Right hindlimb (tissue), 1 donor: Measurements from ENCODE around the gene IL1RAPL1.

Experiments
- DNase-seq: peaks from one replicate; pipeline ENCODE4 v3.0.0-alpha.2; 2018

IL1RAPL1 gene

GRCh38 chrX:29547877-29548276 lies 960.6 kb downstream of the IL1RAPL1 start:
- DNase-seq: no peak

DNA sequence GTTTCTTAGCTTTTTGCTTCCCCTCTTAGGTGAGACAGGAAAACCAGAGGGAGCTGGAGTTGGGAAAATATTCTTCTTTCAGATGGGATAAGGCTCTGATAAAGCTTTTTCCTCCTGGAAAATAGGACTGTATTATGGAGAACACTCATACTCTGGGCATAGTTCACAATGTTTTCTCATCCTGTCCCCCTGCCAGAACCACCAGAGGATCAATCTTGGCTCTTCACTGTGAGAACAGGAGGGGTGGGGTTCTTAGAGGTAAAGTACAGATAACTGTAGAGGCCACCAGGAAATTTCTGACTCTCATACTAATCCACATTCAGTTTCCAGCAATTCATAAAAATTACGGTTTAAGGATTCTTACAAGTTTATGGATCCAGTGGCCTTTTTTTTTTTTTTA lies 966.3 kb downstream of the IL1RAPL1 start:
- no peak for DNase-seq

GRCh38 chrX:29555465-29556091 lies 968.3 kb downstream of the IL1RAPL1 start:
- DNase-seq: no peak

DNA sequence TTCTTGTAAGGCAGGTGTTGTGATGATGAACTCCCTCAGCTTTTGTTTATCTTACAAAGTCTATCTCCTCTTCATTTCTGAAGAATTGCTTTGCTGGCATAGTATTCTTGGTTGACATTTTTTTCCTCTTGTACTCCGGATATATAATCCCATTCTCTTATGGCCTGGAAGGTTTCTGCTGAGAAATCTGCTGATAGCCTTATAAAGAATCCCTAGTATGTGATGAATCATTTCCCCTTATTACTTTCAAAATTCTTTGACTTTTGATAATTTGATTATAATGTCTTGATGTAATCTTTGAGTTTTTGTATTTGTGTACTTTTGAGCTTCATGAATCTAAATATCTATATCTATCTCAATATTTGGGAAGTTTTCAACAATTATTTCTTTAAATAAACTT lies 972.8 kb downstream of the IL1RAPL1 start:
- DNase-seq: no peak

- DNase-seq: no peak
Observed at GRCh38 chrX:29561417-29561816, 974.2 kb downstream of the IL1RAPL1 start.

- no peak for DNase-seq
Observed at GRCh38 chrX:29580560-29580959, 993.3 kb downstream of the IL1RAPL1 start.

DNA sequence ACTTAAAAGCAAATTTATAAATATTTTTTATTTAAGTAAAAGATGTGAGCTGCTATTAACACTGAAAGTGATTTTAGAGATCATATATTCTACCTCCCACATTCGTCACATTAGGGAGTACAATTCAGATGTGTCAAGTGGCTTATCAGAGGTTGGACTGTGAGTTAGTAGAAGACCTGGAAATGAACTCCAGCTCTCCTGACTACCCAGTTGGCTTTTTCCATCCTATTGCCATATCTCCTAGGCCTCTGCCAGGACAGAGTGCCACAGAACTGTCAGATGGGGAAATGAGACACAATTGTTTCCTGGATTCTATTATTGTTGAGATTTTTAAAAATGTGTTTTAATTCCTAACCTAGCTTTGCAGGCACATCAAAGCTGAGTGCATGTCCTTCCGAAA lies 994.0 kb downstream of the IL1RAPL1 start:
- DNase-seq: no peak

DNA sequence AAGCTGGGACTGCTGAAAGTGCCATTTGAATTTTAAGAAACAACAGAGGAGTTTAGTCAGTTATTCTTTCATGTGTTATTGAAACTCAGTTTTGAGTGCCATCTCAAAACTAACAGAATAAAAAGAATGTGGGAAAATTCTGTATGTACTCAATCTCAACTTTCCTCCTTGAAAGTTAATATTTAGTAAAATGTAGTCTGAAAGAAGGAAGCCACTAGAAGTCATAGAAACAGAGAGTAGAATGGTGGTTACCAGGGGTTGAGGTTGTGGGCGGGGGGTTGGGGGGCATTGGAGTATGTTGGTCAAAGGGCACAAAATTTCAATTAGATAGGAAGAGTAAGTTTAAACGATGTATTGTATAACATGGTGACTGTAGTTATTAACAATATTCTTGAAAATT lies 999.9 kb downstream of the IL1RAPL1 start:
- DNase-seq: no peak

DNA sequence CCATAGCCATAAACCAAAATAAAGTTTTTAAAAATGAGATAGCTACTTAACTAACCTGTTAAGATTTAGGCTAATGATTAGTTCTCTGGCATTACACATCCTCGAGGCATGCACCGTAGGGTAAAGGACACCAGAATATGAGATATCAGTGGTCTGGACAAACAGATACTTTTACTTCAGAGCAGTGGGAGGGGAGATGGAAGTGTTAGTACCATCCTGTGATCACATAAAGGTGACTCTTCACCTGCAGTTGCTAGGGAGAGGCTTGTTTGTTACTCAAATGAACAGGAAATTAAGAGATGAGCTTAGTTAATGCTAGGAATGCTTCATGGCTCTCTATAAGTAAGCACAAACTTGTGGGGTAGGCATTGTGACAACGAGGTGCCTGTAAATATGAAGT lies 1003.7 kb downstream of the IL1RAPL1 start:
- no peak for DNase-seq

GRCh38 chrX:29604381-29604780 lies 1017.1 kb downstream of the IL1RAPL1 start:
- DNase-seq: no peak

GRCh38 chrX:29617276-29617675 lies 1030.0 kb downstream of the IL1RAPL1 start:
- no peak for DNase-seq

- DNase-seq: no peak
Observed at GRCh38 chrX:29617725-29618124, 1030.5 kb downstream of the IL1RAPL1 start.

GRCh38 chrX:29627833-29628232 lies 1040.6 kb downstream of the IL1RAPL1 start:
- DNase-seq: no peak

GRCh38 chrX:29634516-29634915 lies 1047.3 kb downstream of the IL1RAPL1 start:
- no peak for DNase-seq

DNA sequence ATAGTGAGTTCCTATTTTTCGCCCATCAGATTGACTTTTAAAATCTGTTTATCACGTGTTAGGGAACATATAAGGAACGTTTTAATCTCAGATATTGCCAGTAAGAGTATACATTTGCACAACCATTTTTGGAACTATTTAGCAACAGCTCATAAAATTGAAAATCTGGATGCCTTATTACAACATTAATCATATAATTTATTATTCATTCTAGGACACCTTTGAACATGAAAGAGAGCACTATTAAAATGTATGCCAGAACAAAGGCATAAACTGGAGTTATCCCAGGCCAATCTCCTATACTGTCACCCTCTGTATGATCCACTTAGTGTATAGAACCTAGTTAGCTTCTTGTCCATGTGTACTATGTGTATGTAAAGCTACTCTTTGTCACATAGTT lies 1049.1 kb downstream of the IL1RAPL1 start:
- no peak for DNase-seq

DNA sequence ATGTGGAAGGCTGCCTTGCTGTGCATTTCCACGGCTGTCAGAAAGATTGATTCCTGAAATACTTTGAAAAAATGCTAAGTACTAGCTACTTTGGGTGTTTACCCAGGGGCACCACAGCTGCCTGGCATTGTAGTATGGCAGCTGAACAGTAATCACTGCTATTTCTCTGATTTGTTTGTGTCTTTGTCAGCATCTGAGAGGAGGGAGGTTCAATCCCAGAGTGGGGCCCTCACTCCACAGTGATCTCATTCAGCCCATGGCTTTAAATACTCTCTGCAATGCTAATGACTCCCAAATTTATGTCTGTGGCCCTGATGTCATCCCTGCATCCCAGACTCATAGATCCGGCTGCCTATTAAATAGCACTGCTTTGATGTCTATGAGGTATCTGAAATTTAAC lies 1052.9 kb downstream of the IL1RAPL1 start:
- no peak for DNase-seq

GRCh38 chrX:29641461-29641860 lies 1054.2 kb downstream of the IL1RAPL1 start:
- no peak for DNase-seq

DNA sequence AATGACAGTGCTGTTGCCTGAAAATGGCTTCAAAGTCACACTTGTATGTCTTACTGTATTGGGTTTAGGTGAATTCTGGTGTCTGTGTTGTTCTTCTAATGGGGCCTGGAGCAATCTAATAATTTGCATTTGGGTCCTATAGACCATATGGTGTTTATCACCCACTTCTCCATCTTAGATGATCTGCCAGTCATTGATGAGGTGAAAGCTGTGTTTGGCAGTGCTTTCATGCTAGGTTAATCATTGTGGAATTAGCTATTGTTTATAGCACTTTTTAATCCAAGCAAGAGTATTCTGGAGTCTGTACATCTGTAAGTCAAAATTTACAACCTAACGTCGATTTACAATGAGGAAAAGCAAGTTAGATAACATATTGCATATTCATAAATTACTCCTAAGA lies 1055.9 kb downstream of the IL1RAPL1 start:
- DNase-seq: no peak

DNA sequence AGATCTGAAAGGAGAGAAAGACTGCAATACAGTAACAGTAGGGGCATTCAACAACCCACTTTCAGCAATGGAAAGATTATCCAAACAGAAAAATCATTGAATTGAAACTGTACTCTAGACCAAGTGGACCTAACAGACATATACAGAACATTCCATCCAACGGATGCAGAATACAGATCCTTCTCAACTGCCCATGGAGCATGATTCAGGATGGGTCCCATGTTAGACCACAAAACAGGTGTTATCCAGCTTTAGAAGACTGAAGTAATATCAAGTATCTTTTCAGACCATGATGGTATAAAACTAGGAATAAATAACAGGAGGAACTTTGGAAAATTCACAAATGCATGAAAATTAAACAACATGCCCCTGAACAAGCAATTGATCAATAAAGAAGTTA lies 1060.9 kb downstream of the IL1RAPL1 start:
- DNase-seq: no peak

DNA sequence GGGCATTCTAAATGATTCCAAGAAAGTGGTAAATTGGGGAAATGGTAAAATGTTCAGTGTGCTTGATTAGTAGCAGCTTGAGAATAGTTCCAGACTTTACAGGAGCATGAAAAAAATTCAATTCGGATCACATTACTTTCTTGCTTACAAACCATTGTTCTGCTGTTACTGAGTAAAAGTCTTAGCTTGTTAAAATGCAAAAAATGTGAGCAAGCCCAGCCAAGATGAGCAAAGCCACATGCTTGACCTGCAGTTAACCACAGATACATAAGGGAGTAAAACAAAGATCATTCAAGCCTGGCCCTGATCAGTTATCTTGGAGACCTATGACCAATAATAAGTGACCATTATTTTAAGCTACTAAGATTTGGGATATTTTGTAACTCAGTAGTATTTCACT lies 1065.2 kb downstream of the IL1RAPL1 start:
- DNase-seq: no peak

GRCh38 chrX:29653721-29654120 lies 1066.5 kb downstream of the IL1RAPL1 start:
- DNase-seq: no peak

DNA sequence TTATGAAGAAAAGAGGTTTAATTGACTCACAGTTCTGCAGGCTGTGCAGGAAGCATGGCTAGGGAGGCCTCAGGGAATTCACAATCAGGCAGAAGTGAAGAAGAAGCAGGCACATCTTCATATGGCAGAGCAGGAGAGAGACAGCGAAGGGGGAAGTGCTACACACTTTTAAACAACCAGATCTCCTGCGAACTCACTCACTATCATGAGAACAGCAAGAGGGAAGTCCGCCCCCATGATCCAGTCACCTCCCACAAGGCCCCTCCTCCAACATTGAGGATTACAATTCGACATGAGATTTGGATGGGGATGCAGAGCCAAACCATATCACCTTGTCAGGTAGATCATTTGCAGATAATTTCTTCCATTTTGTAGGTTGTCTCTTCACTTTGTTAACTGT lies 1072.7 kb downstream of the IL1RAPL1 start:
- DNase-seq: no peak

DNA sequence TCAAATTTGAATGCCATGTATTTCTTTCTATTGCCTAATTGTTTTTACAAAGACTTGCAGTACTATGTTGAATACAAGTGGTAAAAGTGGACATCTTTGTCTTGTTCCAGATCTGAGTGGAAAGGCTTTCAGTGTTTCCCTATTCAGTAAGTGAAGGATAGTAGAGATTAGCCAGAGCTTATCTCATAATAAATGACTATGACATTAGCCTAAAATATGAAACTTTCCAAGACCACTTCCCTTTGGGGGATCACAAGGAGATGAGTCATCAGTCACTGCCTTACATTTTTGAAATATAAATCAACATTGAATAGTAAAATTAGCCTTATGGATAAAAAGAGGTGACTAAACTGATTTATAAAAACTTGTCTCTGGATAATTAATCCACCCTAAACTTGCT lies 1074.0 kb downstream of the IL1RAPL1 start:
- DNase-seq: no peak

GRCh38 chrX:29662101-29662500 lies 1074.9 kb downstream of the IL1RAPL1 start:
- DNase-seq: no peak

DNA sequence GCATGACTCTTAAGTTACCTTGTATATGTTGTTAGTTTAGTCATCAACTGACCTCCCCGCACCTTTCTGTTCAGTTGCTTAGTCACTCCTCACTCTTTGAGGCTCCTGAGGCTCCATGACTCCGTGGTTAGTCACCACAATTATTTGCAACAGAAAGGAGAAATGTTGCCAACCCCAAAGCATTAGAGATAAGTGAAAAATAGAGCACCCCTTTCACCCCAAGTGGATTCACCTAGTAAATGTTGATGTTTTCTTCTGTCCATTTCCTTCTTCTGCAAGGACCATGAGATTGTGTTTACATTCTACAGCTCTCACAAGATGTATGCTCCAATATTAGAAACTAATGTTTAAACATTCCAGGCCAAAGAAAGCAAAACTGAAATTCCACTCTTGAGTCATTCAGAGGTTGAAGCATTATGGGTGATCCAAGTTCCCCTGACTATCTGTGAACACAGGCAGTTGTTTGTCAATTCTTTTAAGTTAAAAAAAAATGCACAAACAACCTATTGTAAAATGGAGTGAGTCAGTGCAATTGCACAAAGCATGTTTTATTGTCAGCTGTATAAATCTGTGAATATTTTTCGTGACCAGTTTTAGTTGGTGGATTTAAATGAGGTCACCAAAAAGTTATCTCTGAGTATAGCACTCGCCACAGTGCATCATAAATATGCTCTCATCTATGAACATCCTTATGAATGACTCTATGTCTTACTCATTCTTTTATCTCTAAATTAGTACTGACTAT lies 1075.7 kb downstream of the IL1RAPL1 start:
- no peak for DNase-seq
